HS-5 (cell line): ENCODE data around the gene ICE1.
A peak's percentile ranks its signal among the peaks of the same experiment; 100 is the strongest.
"Not testable (repeated sequence)": the region's sequence is repeated elsewhere in the genome, so short reads cannot be mapped to it uniquely, and the experiment has no call there.

ENCODE experiments used
- DNase-seq: peaks from one replicate; pipeline ENCODE4 v3.0.0-alpha.2; 2012; ENCODE audit warnings: low read depth

ICE1 gene

DNA sequence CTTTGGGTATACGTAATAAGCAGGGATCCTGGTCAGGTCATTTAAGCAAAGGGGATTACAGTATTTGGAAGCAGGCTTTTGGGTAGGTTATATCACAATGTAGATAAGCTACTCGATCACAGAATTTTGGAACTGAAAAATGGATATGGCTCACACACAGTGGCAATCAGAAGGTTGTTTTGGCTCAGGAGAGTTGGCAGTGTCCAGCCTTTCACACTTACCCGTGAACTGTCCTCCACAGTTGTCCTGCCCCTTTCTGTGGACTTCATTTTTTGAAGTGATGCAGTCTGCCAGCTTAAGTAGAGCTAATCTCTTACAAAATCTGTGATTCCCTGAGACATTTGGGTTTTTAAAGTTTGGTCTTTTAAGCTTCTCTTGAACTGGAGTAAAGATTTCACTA is 30.7 kb downstream of the ICE1 start:
- DNase-seq, result no peak

DNA sequence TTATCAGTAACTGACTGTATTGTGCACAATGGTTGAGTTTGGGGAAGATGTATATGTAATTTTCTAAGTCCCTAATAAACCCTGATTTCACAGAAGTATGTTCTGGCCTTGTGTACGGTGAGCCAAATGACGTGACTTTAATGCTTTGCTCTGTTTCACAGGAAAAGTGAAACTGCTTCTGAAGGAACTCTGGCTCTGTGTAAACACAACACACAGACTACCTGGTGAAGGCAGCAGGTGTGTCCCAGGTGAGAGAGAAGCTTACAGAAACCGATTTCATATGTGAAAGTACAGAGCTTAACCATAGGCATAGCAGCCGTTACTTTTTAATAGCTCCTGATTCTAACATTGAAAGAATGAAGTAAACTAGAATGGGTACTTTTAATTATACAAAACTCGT is 31.9 kb downstream of the ICE1 start:
- no peak for DNase-seq

DNA sequence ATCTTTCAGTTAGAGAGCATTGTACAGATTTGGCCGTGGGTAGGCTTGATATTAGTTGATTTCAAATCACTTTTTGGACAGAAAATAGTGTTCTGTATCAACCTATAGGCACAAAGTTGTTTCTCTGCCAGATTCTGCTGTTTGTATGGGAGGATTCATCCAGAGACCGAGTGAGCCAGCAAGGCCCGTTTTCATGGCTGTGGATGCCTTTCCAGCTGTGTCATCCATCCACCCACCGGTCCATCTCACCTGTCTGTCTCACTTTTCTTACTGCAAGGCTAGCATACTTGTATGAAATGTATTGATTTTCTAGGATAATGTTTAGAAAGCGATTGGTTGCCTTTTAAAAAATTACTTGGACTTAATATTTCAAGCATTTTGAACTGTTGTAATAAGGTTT is 34.4 kb downstream of the ICE1 start:
- no peak for DNase-seq

DNA sequence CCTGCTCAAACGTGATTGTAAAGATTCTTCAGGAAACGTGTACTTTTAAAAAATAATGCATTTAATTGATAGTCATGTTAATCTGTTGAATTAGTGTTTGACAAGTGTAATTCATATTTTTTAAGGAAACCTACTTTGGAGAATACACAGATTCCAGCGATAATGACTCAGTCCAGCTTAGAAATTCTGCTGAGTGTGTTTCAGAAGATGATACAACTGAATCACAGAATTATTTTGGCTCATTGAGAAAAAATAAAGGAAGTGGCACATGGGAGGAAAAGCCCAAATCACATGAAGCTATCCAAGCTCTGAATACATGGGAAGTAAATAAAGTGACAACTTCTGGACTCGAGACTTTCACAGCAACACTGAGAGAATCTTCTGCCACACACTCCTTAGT is 37.8 kb downstream of the ICE1 start:
- DNase-seq, result no peak

DNA sequence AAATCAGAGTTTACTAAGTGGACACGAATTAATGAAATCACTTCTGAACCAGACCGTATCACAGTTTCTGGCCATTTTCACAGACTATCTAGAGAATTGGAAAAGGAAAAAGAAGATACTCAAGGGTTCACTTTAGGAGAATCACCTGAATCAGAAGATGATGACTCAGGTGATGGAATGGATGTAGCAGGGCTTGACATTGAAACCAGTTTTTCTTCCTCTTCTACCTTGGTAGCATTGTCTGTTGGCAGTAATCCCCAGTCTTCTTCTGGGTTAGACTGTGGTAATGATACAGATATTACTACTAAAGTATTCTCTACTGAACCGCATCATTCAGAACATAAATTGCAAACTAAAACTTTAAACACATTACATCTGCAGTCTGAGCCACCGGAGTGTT is 38.5 kb downstream of the ICE1 start:
- DNase-seq, result no peak

DNA sequence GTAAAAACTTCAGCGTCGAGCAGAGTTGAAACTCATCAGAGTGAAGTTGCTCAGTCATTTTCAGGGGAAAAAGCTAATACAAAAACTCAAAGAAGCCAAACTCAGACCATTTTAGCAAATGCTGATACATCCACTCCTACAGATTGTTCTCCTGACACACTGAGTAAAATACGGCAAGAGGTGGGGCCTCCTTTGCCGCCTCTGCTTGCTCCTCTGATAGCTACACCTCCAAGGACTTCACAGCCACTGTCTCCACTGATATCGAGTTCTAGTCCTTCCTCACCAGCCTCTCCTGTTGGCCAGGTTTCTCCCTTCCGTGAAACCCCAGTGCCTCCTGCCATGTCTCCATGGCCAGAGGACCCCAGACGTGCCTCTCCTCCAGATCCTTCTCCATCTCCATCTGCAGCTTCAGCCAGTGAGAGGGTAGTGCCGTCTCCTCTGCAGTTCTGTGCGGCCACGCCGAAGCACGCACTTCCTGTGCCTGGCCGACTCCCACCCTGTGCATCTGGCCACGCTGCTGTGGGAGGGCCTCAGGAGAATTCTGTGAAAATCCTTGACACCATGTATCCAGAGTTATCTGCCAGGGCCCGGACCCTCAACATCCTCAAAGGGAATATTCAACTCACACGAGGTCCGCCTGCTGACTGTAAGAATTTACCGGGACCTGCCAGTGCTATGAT is 41.7 kb downstream of the ICE1 start:
- no peak for DNase-seq

DNA sequence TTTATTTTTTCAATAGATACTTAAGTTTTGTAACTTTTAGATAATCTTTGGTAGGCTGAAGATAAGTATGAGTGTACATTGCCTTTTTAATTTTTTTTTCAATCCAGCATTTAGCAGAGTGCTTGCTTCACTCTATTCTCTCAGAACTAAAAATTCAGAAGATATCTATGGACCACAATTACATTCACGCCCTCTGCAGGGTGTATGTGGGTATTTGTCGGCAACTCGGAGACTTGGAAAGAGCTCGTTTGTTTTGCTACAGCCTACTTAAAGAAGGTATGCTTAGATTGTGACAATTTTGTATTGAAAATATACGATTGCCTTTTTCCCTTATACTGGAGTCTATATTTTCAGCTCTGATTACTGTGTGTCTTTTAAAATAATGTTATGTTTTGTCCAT is 43.8 kb downstream of the ICE1 start:
- no peak for DNase-seq

DNA sequence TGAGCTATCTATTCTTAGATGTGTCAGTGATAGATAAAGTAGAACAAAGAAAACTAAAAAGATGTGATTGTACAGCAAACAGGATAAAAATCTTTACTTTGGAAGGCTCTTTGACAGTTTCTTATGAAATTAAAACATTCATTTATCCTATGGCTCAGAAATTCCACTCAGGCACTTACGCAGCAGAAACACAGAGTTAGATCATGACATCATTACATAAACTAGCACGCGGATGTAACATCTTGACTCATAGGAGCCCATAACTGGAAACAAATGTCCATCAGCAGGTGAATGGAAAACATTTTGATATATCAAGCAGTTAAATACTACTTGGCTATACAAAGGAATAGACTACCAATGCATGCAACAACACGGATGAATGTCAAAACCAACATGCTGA is 45.3 kb downstream of the ICE1 start:
- peak; percentile 11 for DNase-seq

DNA sequence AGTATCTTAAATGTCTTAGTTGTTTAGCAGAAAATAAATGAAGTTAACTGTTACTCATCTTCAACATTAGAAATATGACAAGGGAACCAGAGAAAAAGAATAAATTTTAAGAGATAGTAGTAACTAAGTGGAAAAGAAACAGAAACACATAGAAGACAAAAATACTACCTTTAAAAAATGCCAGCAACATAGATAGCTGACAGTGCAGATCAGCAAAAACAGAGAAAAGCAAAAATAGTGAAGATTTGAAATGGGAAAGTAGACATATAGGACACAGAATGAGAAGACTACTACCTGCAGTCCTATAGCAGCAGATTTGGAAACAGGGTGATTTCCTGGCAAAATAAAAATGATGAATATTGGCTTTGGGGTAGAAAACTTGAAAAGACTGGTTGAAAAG is 48.5 kb downstream of the ICE1 start:
- no peak for DNase-seq

DNA sequence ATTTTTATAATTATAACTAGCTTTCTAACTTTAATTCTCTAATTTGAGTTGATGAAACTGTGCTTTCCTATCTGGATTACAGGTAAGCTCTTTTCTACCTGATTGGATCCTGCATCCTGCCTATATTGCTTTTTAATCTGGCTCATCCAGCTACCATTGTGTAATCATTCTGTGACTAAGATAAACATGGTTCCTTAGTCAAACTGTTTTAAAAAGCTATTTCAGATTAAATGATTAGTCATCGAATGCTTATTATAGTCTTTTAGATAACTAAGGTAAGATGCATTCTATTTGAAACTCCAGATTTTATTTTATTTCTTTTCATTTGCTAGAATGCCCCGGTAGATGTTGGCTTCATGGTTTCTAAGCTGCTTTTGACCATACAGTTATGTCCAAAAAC is 50.7 kb downstream of the ICE1 start:
- DNase-seq, result peak; percentile 31

DNA sequence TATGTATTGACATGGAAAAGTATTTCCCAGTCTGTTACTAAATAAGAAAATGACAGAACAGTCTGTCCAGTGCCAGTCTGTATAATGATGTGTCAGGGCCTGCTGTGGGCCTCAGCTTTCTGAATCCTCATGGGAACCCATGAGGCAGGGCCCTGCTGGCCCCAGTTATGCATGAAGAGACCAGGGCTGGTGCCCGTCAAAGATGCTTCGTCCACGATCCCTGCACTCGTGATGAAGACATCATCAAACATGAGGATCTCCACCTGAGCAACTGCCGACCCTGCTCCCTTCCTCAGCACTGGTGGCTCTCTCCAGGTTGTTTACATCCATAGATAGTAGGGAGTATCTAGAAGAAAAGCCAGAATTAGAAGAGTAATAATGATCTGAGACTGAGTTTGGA is 52.5 kb downstream of the ICE1 start:
- DNase-seq, result no peak

DNA sequence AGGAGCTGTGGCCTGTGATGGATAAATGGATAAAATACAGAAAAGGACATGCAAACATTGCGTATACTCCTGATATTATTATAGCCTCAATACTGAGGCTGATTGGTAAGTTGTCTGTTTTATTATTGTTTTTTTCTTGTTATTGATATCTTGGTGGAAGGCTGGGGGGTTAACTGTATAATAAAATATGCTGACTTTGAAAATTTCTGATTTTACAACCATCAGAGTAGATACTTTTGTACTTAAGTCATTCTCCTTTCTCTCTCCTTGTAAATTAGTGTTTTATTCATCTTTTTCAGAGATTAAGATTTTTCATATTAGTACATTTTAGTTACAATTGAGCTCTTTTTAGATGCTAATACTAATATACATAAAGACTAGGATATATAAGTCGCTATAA is 53.5 kb downstream of the ICE1 start:
- no peak for DNase-seq

DNA sequence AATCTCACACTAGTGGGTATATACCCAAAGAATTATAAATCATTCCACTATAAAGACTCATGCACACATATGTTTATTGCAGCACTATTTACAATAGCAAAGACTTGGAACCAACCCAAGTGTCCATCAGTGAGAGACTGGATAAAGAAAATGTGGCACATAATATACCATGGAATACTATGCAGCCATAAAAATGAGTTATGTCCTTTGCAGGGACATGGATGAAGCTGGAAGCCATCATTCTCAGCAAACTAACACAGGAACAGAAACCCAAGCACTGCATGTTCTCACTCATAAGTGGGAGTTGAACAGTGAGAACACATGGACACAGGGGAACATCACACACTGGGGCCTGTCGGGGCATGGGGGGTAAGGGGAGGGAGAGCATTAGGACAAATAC is 57.1 kb downstream of the ICE1 start:
- not testable (repeated sequence) for DNase-seq

DNA sequence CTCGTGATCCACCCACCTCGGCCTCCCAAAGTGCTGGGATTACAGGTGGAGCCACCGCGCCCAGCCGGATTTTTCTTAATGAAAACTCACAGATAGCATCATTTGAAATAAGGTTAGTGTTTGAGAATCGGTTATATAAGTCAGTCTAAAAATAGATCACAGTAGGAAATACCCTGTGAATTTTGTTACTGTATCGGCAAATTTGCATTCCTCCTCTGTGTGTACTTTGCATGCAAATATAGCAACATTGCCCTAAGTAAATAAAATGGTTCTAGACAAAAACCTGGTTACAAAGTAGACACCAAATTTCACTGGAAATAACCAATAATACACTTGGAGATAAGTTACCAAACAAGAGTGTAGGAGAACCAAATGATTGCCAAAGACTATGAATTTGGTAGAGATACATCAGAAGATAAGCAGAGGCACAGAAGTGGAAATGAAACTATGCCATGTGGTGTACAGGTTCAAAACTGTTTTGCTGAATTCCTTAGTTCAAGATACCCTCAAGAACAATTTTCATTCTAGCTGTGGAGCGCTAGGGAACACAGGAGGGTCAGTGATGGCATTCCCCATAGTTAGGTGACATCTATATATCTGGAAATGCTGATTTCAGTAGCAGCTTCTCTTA is 58.1 kb downstream of the ICE1 start:
- DNase-seq, result no peak

DNA sequence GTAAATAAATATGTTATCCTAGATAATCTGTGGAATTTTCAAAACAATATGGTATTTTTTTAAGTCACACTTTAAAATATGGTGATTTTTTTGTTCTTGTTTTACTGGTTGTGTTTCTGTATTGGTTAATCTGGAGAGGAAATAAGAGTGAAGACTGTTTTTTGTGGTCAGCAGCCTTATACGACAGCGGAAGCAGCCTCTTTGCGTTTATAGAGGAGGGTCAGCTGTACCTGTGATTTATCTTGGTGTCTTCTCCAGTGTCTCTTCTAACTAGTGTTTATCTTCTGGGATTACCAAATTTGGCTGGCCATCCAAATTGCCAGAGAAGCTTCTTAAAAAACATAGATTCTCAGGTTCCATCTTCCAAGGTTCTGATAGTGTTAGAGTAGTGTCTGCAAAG is 58.7 kb downstream of the ICE1 start:
- no peak for DNase-seq

DNA sequence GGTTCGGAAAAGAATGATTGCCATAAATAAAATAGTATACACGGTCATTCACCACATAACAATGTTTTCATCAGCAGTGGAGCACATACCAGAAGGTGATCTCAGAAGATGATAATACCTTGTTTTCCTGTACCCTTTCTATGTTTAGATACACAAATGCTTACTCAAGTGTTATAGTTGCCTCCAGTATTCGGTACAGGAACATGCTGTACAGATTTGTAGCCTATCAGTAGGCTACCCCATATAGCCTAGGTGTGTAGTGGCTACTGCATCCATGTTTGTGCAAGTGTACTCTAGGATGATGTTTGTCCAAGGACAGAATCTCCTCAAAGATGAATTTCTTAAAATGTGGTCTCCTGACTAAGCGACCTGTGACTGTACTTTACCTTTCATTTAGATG is 59.2 kb downstream of the ICE1 start:
- no peak for DNase-seq

DNA sequence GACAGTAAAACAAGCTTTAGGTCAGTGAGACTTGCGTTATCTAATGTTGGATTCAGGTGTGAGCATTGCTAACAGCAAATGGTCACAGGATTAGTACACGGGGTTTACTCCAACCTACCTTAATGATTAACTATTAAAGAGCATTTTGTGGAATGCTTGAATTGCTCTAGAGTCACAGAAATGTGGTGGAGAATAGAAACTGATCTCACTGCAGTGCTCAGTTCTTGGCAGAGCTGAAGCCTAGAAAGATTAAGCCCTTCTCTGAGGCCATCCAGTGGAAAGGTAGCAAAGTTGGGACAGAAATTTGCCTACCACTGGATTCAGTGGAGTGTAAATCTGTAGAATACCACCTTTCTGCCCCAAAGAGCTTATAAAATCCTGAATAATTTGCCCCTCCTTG is 60.9 kb downstream of the ICE1 start:
- DNase-seq, result no peak

DNA sequence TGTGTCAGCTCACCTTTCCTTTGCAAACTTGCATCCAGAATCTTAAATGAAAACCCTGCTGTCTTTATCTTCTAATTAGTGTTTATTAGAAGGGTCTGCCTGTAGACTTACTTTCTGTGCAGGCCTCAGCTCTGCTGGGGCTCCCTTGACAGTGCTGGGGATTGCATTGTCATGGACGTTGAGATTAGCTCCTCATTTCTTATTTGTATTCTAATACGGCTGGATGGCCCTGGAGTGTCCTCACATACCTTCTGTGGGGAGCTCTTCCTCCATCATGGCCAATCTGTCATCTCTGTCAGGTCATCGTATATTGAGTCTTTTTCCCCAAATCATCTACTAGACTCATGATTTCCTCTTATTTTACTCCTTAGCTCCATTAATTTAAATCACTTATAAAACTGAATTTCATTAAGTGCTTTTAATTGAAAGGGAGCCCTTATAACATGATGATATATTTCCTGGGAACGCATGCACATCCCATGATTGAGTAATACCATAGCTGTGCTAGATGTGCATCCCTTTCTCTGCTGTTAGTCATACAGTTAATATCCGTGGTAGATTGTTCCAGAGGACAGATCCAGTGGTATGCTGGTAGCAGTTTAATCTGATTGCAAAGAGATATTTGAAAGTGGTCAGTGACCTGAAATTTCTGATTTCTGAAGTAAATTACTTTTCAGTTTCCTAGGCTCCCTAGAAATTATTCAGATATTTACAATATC is 61.6 kb downstream of the ICE1 start:
- DNase-seq, result no peak

DNA sequence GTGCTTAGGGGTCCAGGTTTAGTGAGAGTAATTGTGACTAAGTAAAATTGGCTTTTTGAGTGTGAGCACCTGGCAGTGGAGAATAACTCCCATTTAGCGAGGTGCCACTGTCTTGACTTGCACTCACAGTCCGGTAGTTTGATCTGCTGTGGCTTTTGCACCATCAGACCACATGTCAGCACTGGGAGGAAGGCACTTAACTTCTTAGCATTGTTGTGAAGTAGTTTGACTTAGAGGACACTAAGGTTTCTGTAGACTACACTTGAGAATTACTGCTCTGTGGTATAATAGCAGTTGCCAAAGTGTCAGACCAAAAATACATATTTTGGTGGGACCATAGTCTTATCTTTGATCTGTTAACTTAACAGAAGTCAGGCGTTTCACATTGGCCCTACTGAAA is 63.6 kb downstream of the ICE1 start:
- DNase-seq, result no peak

DNA sequence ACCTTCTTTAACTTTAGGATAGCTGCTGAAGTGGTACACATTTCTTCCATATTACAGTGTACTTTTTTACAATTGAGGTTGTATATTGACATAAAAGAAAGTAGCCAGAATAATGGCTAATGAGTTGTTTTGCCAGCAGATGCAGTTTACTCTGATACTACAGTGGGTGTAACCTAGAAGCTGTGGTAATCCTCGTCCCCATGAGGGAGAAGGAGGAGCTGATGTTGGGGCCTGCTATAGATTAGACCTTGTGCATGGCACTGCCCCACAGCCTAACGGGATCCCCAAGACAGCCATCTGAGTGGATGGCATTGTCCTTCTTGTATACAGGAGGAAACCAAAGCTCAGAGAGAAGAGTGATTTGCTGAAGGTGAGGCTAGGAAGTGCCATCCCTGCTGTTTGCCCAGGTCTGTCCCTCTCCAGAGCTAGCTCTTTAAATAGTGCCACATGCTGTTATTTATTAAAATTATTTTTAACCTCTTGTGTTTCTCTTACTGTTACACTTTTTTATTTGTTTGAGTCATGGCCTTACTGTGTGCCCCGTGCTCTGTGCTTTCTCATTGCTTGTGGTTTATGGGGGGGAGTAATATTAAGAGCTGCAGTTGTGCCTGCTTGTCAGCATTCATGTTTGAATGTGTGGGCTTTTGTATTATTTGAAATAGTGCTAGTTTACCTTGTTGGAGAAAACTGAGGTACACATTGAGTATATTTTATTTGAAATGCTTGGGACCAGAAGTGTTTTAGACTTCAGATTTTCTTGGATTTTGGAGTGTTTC is 65.3 kb downstream of the ICE1 start:
- no peak for DNase-seq

DNA sequence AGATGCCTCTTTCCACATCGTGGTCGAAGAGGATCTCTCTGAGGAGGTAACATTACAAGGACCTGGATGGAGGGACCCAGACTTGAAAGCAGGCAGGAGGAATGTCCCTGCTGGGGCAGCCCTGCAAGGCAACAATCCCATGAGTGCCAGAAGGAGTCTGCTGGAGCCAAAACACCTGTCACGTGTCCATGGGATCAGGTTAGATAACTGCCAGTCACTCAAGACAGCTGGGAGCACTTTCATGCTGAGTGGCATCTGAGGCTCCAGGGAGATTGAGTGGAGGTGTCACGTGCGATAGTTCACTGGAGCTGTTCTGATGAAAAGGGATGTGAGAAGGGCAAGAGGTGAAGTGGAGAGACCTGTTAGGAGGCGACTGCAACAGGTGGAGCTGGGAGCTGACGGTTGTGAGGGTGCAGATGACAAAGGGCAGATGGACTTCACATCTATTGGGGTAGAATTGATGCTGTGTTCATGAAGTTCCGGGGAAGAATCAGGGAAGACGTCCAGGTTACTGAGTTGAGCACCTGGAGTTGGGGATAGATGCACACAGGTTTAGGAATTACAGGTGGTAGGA is 68.4 kb downstream of the ICE1 start:
- DNase-seq, result no peak
